ENCODE measurements around the gene LRCH1. TPM values are rescaled to one million over a fixed set of nuclear protein-coding genes. Genes with fewer than 3 reads are reported as not detected.

Gene LRCH1
- total RNA-seq, 4 donors from 2014 or later, result 29.1 to 55.6 (median 36.2) TPM

DNA sequence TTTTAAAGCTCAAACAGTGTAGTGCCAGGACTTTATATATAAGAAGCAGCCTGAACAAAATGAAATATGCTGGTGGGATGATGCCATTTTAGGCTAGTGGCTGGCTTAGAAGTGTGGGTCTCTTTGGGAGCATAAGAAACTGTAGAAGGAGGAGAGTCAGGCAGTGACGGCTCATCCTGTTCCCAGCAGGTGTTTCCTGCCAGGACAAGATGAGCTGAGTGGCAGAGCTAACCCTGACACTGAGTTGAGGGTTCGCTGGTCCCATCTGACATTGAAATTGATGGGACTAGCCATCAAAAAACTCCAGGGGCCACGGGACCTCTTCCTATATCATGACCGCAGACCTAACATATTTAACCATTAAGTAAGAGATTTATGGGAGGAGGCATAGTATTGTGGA is 192.7 kb downstream of the LRCH1 start:
- Histone ChIP-seq H3K4me1 (no peaks in the 10 kb centered on the region), H3K27me3 (no peaks in the 10 kb centered on the region), H3K36me3 (no peaks in the 10 kb centered on the region), H3K27ac (no peak overlapping the region), H3K4me3 (no peak overlapping the region), H3K9me3 (no peaks in the 10 kb centered on the region)
- no peak for DNase-seq
- TF ChIP-seq, protein P1, sequence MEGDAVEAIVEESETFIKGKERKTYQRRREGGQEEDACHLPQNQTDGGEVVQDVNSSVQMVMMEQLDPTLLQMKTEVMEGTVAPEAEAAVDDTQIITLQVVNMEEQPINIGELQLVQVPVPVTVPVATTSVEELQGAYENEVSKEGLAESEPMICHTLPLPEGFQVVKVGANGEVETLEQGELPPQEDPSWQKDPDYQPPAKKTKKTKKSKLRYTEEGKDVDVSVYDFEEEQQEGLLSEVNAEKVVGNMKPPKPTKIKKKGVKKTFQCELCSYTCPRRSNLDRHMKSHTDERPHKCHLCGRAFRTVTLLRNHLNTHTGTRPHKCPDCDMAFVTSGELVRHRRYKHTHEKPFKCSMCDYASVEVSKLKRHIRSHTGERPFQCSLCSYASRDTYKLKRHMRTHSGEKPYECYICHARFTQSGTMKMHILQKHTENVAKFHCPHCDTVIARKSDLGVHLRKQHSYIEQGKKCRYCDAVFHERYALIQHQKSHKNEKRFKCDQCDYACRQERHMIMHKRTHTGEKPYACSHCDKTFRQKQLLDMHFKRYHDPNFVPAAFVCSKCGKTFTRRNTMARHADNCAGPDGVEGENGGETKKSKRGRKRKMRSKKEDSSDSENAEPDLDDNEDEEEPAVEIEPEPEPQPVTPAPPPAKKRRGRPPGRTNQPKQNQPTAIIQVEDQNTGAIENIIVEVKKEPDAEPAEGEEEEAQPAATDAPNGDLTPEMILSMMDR (IDR thresholded peaks at IDR 0.05), result no peak
- no peak for TF ChIP-seq POLR2A (IDR thresholded peaks at IDR 0.05)
- intact Hi-C loops (cut with DNase I; ENCODE audit: low total_unique reads), result no loop called here

DNA sequence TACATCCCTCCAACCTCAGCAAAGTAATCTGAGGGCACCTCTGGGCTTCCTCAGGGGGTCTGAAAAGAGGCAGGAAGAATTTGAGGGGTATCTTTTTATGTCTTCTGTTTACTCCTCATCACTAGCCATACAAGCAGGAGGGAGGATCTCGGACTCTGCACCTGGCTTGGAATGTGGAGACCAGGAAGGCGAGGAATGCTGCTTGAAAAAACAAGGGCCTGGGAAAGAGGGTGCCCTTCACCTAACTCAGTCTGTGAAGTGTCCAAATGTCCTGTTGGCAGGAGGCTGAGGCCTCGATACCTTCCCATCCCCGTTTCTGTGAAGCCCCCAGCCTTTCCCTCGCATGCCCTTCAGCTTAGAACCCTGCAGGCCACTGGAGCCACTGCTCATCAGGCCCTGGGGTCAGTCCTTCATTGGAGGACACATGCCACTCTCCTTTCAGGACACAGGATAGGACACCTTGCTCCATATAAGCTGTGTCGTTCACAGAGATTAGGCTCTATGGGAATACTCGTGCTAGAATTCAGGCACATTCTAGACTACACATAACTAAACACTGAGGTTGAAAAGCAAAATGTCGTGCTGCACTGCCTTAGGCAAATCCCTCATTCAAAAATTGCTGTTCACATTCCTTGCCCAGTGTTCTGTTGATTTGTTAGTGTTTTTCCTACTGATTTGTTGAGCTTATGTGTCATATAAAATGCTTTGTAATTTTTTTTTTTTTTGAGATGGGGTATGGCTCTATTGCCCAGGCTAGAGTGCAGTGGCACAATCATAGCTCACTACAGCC is 194.3 kb downstream of the LRCH1 start:
- Histone ChIP-seq H3K4me3 (no peak overlapping the region), H3K4me1 (no peaks in the 10 kb centered on the region), H3K9me3 (no peaks in the 10 kb centered on the region), H3K27me3 (no peaks in the 10 kb centered on the region), H3K36me3 (no peaks in the 10 kb centered on the region), H3K27ac (no peak overlapping the region)
- intact Hi-C loops (cut with DNase I; ENCODE audit: low total_unique reads), result no loop called here
- DNase-seq, result no peak
- TF ChIP-seq, protein P1 (IDR thresholded peaks at IDR 0.05), result no peak
- TF ChIP-seq POLR2A (IDR thresholded peaks at IDR 0.05), result no peak

DNA sequence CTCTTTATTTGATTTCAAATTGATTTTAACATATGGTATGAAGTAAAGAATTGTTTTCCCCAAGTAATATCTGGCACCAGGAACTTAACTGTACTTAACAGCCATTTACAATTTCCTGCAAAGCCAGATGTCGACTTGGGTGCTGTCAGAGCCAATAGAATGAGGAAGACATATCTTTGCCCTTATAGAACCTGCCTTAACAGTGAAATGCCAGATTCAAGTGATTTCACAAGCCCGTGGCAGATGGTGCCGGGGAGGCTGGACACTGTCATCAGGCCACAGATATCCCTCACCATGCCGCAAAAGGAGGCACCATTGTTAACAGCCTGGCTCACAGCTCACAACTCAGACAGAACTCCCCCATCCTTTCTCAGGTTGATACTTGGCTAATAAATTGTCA is 195.3 kb downstream of the LRCH1 start:
- intact Hi-C loops (cut with DNase I; ENCODE audit: low total_unique reads), result no loop called here
- no peak for DNase-seq
- no peak for TF ChIP-seq POLR2A (IDR thresholded peaks at IDR 0.05)
- TF ChIP-seq, protein P1 (IDR thresholded peaks at IDR 0.05), result no peak
- no peaks in the 10 kb centered on the region for H3K27me3 ChIP-seq
- H3K36me3 ChIP-seq, result no peaks in the 10 kb centered on the region
- H3K9me3 ChIP-seq, result no peaks in the 10 kb centered on the region
- H3K4me1 ChIP-seq, result no peaks in the 10 kb centered on the region
- H3K27ac ChIP-seq, result no peak overlapping the region
- H3K4me3 ChIP-seq, result no peak overlapping the region

DNA sequence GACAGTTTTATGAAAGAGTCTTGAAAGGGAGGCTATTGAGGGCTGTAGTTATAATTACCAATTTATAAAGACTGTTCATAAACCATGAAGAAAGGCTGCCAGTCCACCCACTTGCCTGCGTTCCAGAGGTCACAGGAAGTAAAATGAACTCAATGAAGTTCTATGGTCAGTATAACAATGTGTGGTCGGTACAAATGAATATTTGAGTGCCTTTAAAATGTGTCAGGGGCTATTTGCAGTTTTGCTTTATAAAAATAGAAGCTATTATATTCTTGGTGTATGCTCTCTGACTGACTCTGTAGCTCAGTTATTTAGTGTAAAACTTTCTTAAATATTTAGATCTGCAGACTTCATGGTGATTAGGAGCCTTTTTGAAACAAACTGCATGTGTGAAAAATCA is 197.0 kb downstream of the LRCH1 start:
- no peak overlapping the region for H3K27ac ChIP-seq
- intact Hi-C loops (cut with DNase I; ENCODE audit: low total_unique reads), result no loop called here

More for the DNA sequence above, 197.0 kb downstream of the LRCH1 start:
- DNase-seq, result no peak
- Histone ChIP-seq H3K4me3 (no peak overlapping the region), H3K27me3 (no peaks in the 10 kb centered on the region), H3K4me1 (no peaks in the 10 kb centered on the region), H3K9me3 (no peaks in the 10 kb centered on the region), H3K36me3 (no peaks in the 10 kb centered on the region)
- TF ChIP-seq POLR2A (IDR thresholded peaks at IDR 0.05), result no peak
- TF ChIP-seq, protein P1 (IDR thresholded peaks at IDR 0.05), result no peak
